ENCODE measurements around the gene THTPA. TPM values are rescaled to one million over a fixed set of nuclear protein-coding genes. Genes with fewer than 3 reads are reported as not detected.
A peak's percentile ranks its signal among the peaks of the same experiment; 100 is the strongest.
"Not testable (repeated sequence)": the region's sequence is repeated elsewhere in the genome, so short reads cannot be mapped to it uniquely, and the experiment has no call there.

Gene THTPA
- total and polyA plus RNA-seq, 7 experiments from 2014 or later: 16.4 to 26.7 (median 18.1) TPM

GRCh38 chr14:23533652-23534435 lies 22.2 kb upstream of the THTPA start:
- ChIA-PET CTCF (no interaction called here), POLR2A (no interaction called here)
- no peaks in the 10 kb centered on the region for H3K4me1 ChIP-seq (ENCODE audit: control insufficient read depth in 2 of 2, insufficient read depth in 2 of 2, low read length in 2 of 2)
- no peaks in the 10 kb centered on the region for H3K9me3 ChIP-seq (ENCODE audit: control insufficient read depth in 2 of 3, low read length in 3 of 3)
- H3K27ac ChIP-seq (ENCODE audit: low read depth, low read length): no peak overlapping the region
- Mint-ChIP-seq H3K4me3 (no peak overlapping the region), H3K4me1 (peaks cover 4 to 16% (median 12%) of the 10 kb centered on the region in 7 donors), H3K9me3 (no peaks in the 10 kb centered on the region), H3K36me3 (no peaks in the 10 kb centered on the region), H3K27ac (no peak overlapping the region), H3K27me3 (no peaks in the 10 kb centered on the region)
- intact Hi-C loops (cut with micrococcal nuclease): no loop called here
- H3K27me3 ChIP-seq (ENCODE audit: control insufficient read depth in 2 of 2, insufficient read depth in 2 of 2, low read length in 2 of 2): no peaks in the 10 kb centered on the region
- no peak overlapping the region for H3K4me3 ChIP-seq (ENCODE audit: low read length)
- no peak for ATAC-seq
- no peak for DNase-seq
- no peaks in the 10 kb centered on the region for H3K36me3 ChIP-seq (ENCODE audit: control insufficient read depth in 2 of 3, insufficient read depth in 3 of 3, low read length in 3 of 3)

GRCh38 chr14:23535943-23536342 lies 20.1 kb upstream of the THTPA start:
- Histone ChIP-seq H3K4me3 (ENCODE audit: low read length) (no peak overlapping the region), H3K27me3 (ENCODE audit: control insufficient read depth in 2 of 2, insufficient read depth in 2 of 2, low read length in 2 of 2) (no peaks in the 10 kb centered on the region), H3K9me3 (ENCODE audit: control insufficient read depth in 2 of 3, low read length in 3 of 3) (no peaks in the 10 kb centered on the region), H3K27ac (ENCODE audit: low read depth, low read length) (no peak overlapping the region), H3K4me1 (ENCODE audit: control insufficient read depth in 2 of 2, insufficient read depth in 2 of 2, low read length in 2 of 2) (no peaks in the 10 kb centered on the region), H3K36me3 (ENCODE audit: control insufficient read depth in 2 of 3, insufficient read depth in 3 of 3, low read length in 3 of 3) (no peaks in the 10 kb centered on the region)
- ChIA-PET CTCF (interaction anchor here (0.9 kb wide), 1 partner anchor 57 kb away, joined by 4 read pairs; no protein-coding TSS in a partner anchor), POLR2A (no interaction called here)
- Mint-ChIP-seq H3K4me3 (no peak overlapping the region), H3K9me3 (no peaks in the 10 kb centered on the region), H3K27me3 (no peaks in the 10 kb centered on the region), H3K4me1 (peaks cover 3 to 8% (median 3%) of the 10 kb centered on the region in 7 donors), H3K36me3 (no peaks in the 10 kb centered on the region), H3K27ac (peak overlapping the region in 1 of 9 donors; percentile 24)
- DNase-seq: no peak
- intact Hi-C loops (cut with micrococcal nuclease): no loop called here
- no peak for ATAC-seq

- Histone ChIP-seq H3K4me1 (ENCODE audit: control insufficient read depth in 2 of 2, insufficient read depth in 2 of 2, low read length in 2 of 2) (no peaks in the 10 kb centered on the region), H3K4me3 (ENCODE audit: low read length) (no peak overlapping the region), H3K27ac (ENCODE audit: low read depth, low read length) (no peak overlapping the region), H3K9me3 (ENCODE audit: control insufficient read depth in 2 of 3, low read length in 3 of 3) (no peaks in the 10 kb centered on the region), H3K36me3 (ENCODE audit: control insufficient read depth in 2 of 3, insufficient read depth in 3 of 3, low read length in 3 of 3) (no peaks in the 10 kb centered on the region), H3K27me3 (ENCODE audit: control insufficient read depth in 2 of 2, insufficient read depth in 2 of 2, low read length in 2 of 2) (no peaks in the 10 kb centered on the region)
- no peak overlapping the region for H3K4me3 Mint-ChIP-seq
- H3K4me1 Mint-ChIP-seq: peaks cover 0 to 6% (median 0%) of the 10 kb centered on the region in 7 donors
- POLR2A ChIA-PET: no interaction called here
- no peak for ATAC-seq
- intact Hi-C loops (cut with micrococcal nuclease): no loop called here
- no peak for DNase-seq
- CTCF ChIA-PET: interaction anchor here (0.6 to 2.1 kb wide), 4 partner anchors 25 to 544 kb away, joined by 3 to 5 read pairs (median 4); no protein-coding TSS in a partner anchor
- no peaks in the 10 kb centered on the region for H3K36me3 Mint-ChIP-seq
- no peaks in the 10 kb centered on the region for H3K9me3 Mint-ChIP-seq
- H3K27ac Mint-ChIP-seq: no peak overlapping the region
- no peaks in the 10 kb centered on the region for H3K27me3 Mint-ChIP-seq
Measured at GRCh38 chr14:23536494-23536893, 19.6 kb upstream of the THTPA start.

GRCh38 chr14:23536906-23537305 lies 19.2 kb upstream of the THTPA start:
- H3K27ac Mint-ChIP-seq; H3K27me3 ChIP-seq (ENCODE audit: control insufficient read depth in 2 of 2, insufficient read depth in 2 of 2, low read length in 2 of 2); H3K27ac ChIP-seq (ENCODE audit: low read depth, low read length); H3K9me3 Mint-ChIP-seq; H3K4me3 Mint-ChIP-seq; H3K27me3 Mint-ChIP-seq; ATAC-seq; H3K4me3 ChIP-seq (ENCODE audit: low read length); DNase-seq; H3K4me1 Mint-ChIP-seq; H3K4me1 ChIP-seq (ENCODE audit: control insufficient read depth in 2 of 2, insufficient read depth in 2 of 2, low read length in 2 of 2); H3K36me3 ChIP-seq (ENCODE audit: control insufficient read depth in 2 of 3, insufficient read depth in 3 of 3, low read length in 3 of 3); H3K36me3 Mint-ChIP-seq; POLR2A ChIA-PET; intact Hi-C loops (cut with micrococcal nuclease); H3K9me3 ChIP-seq (ENCODE audit: control insufficient read depth in 2 of 3, low read length in 3 of 3): not testable (repeated sequence)
- CTCF ChIA-PET: interaction anchor here (0.6 to 3.9 kb wide), 5 partner anchors 23 to 545 kb away, joined by 3 to 25 read pairs (median 4); no protein-coding TSS in a partner anchor

GRCh38 chr14:23537351-23538049 lies 18.6 kb upstream of the THTPA start:
- no peaks in the 10 kb centered on the region for H3K9me3 ChIP-seq (ENCODE audit: control insufficient read depth in 2 of 3, low read length in 3 of 3)
- ChIA-PET CTCF (interaction anchor here (2.1 to 6.3 kb wide), 3 partner anchors 22 to 60 kb away, joined by 5 to 43 read pairs (median 25); no protein-coding TSS in a partner anchor), POLR2A (no interaction called here)
- Mint-ChIP-seq H3K36me3 (no peaks in the 10 kb centered on the region), H3K27me3 (no peaks in the 10 kb centered on the region), H3K27ac (peak overlapping the region in 1 of 9 donors; percentile 38), H3K4me3 (no peak overlapping the region), H3K4me1 (peaks cover 0 to 6% (median 0%) of the 10 kb centered on the region in 7 donors), H3K9me3 (no peaks in the 10 kb centered on the region)
- intact Hi-C loops (cut with micrococcal nuclease): no loop called here
- DNase-seq (no peak), ATAC-seq (no peak)
- H3K36me3 ChIP-seq (ENCODE audit: control insufficient read depth in 2 of 3, insufficient read depth in 3 of 3, low read length in 3 of 3): no peaks in the 10 kb centered on the region
- H3K27me3 ChIP-seq (ENCODE audit: control insufficient read depth in 2 of 2, insufficient read depth in 2 of 2, low read length in 2 of 2): no peaks in the 10 kb centered on the region
- H3K27ac ChIP-seq (ENCODE audit: low read depth, low read length): no peak overlapping the region
- H3K4me3 ChIP-seq (ENCODE audit: low read length): no peak overlapping the region
- H3K4me1 ChIP-seq (ENCODE audit: control insufficient read depth in 2 of 2, insufficient read depth in 2 of 2, low read length in 2 of 2): no peaks in the 10 kb centered on the region

- Histone ChIP-seq H3K4me1 (ENCODE audit: control insufficient read depth in 2 of 2, insufficient read depth in 2 of 2, low read length in 2 of 2) (no peaks in the 10 kb centered on the region), H3K9me3 (ENCODE audit: control insufficient read depth in 2 of 3, low read length in 3 of 3) (no peaks in the 10 kb centered on the region), H3K27ac (ENCODE audit: low read depth, low read length) (no peak overlapping the region), H3K4me3 (ENCODE audit: low read length) (no peak overlapping the region), H3K27me3 (ENCODE audit: control insufficient read depth in 2 of 2, insufficient read depth in 2 of 2, low read length in 2 of 2) (no peaks in the 10 kb centered on the region), H3K36me3 (ENCODE audit: control insufficient read depth in 2 of 3, insufficient read depth in 3 of 3, low read length in 3 of 3) (no peaks in the 10 kb centered on the region)
- ChIA-PET POLR2A (no interaction called here), CTCF (interaction anchor here (2.1 to 6.3 kb wide), 3 partner anchors 22 to 61 kb away, joined by 5 to 43 read pairs (median 25); no protein-coding TSS in a partner anchor)
- Mint-ChIP-seq H3K27ac (peak overlapping the region in 1 of 9 donors; percentile 1), H3K4me3 (no peak overlapping the region), H3K9me3 (no peaks in the 10 kb centered on the region), H3K36me3 (no peaks in the 10 kb centered on the region), H3K4me1 (peaks cover 0 to 6% (median 0%) of the 10 kb centered on the region in 7 donors), H3K27me3 (no peaks in the 10 kb centered on the region)
- DNase-seq: no peak
- intact Hi-C loops (cut with micrococcal nuclease): no loop called here
- ATAC-seq: no peak
Measured at GRCh38 chr14:23538050-23538718, 17.9 kb upstream of the THTPA start.
